DMS 273 (cell line): ENCODE data around the gene LTC4S.

Source experiments
- DNase-seq: peaks from one replicate; lab custom pipeline; 2025; ENCODE audit not compliant: unreplicated experiment; lab: John Stamatoyannopoulos, UW

The LTC4S gene

DNA sequence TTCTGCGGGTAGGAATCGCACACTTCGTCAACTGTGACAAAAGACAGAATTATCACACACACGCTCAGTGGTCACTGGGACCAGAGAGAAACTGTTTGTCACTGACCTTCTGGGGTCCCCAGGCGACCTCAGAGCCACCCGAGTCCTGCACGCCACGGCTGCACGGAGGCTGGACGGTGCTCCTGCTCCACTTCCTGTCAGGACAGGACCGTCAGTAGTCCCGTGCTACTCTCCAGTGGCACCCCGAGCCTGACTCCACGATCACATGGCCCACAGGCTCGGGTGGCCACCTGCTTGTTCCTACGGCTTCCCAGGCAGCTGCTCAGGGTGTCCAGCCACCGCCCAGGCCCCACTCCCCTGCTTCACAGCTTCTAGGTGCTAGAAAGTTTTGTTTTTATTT lies 47.0 kb downstream of the LTC4S start:
- DNase-seq, result no peak

DNA sequence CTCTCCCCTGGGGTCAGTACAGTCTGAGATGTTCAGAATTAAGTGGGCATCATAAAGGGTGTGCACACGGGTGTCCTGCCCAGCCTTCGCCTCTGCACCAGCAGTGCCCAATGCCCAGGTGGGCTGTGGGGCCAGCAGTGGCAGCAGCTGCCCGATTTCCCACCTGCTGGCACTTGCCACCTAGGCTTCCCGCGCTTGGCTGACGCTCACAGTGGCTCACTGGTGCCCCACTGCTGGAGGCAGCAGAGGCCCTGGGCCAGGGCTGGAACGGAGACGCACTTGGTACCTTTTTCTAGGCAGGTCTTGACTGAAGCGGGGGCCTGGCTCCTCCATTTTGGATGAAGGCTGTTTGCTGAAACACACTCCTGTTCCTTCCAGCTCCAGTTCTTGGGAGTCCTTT lies 47.8 kb downstream of the LTC4S start:
- DNase-seq, result no peak
